Epithelial cell of esophagus (primary cell): ENCODE data around the gene MAPK8IP3.

Experiments used
- DNase-seq: peaks from one replicate; pipeline ENCODE4 v3.0.0; 2010; ENCODE audit warnings: low read depth
- H3K4me3 ChIP-seq: 2 replicates; pipeline ENCODE4 v1.5.1; 2011; ENCODE audit warnings: mild to moderate bottlenecking, low read length, control low read depth
- CTCF ChIP-seq: IDR thresholded peaks from 2 replicates; pipeline ENCODE4 v1.5.1; 2011; ENCODE audit warnings: low read depth, mild to moderate bottlenecking, low read length, control low read depth, inconsistent platforms; ENCODE audit not compliant: insufficient read depth; ENCODE audit errors: missing control alignments

Gene MAPK8IP3

DNA sequence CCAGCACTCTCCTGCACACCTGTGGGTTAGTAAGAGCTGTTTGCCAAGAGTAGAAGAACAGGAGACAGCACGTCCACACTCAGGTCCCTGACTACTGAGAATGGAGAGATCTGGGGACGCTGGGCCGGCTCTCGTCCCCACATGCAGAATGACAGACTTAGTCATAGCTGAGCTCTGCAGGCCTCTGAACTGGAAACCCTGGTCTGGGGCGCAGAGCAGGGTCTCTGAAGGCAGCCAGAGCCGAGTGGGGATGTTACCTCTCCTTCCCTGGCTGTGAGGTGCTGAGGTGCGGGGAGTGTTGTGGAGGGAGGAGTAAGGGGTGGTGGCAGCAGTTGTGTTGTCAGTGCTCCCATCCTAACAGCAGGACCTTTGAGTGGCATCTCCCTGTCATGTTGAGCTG, 35.1 kb upstream of the MAPK8IP3 start:
- TF ChIP-seq CTCF = no peak
- DNase-seq = no peak
- H3K4me3 ChIP-seq = no peak overlapping the region

- H3K4me3 ChIP-seq = no peak overlapping the region
- DNase-seq = no peak
- no peak for TF ChIP-seq CTCF
Observed at GRCh38 chr16:1673424-1674151, 32.4 kb upstream of the MAPK8IP3 start.

DNA sequence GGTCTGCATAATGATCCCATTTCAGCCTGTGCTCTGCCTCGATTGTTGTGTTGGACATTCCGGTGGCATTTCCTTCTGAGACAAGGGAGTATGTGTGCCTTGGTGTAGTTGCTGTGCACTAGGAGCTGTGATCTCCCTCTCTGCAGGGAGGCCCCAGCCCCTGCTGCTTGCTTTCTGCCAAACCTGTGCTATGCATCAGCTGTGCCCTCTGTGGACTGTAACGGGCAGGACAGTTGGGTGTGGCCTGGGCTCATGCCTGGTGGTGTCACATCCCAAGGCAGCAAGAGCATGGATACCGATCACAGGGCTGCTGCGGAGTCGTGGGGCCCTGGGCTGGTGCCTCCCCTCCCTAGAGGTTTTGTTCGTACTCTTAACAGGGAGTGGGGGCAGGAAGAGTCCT, 31.7 kb upstream of the MAPK8IP3 start:
- DNase-seq = no peak
- no peak for TF ChIP-seq CTCF
- no peak overlapping the region for H3K4me3 ChIP-seq

GRCh38 chr16:1674751-1675664, 31.0 kb upstream of the MAPK8IP3 start:
- TF ChIP-seq CTCF = no peak
- H3K4me3 ChIP-seq = no peak overlapping the region

DNA sequence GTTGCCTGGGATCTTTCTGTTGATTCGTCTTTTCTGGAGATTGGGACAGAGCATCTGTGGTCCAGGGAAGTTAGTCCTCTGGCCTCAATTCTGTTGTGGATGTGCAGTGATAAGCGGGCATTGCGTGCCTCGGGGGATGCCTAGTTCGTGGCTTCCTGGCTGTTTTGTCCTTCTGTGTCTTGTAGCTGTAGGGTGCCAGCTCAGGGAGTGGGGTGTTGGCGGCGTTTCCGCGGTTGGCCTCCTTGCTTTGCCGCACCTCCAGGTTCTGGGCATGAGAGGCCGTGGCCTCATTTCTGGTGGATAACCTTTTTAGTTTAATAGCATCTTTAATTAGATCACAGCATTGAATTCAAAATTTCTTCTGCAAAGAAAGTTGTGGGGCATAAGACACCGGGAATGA, 29.3 kb upstream of the MAPK8IP3 start:
- H3K4me3 ChIP-seq = no peak overlapping the region
- no peak for TF ChIP-seq CTCF
- DNase-seq = no peak

More at GRCh38 chr16:1674751-1675664, 31.0 kb upstream of the MAPK8IP3 start:
- DNase-seq = peak; percentile 70

DNA sequence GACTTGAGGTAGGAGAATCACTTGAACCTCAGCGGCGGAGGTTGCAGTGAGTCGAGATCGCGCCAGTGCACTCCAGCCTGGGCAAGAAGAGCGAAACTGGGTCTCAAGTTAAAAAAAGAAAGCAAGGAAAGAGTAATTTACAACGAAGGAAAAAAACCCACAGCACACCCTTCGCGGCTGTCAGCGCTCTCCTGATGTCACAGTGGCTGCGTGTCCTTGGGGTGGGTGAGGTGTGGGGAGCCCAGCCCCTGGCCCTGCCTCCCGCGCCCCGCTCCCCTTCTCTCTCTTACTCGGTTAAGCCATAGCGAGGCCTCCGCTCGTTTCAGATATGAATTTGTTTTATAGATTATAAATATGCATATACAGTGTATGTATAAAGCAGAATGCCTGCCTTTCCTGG, 28.7 kb upstream of the MAPK8IP3 start:
- no peak for DNase-seq
- no peak for TF ChIP-seq CTCF
- no peak overlapping the region for H3K4me3 ChIP-seq
